ENCODE results near the gene CES3. TPM values are rescaled to one million over a fixed set of nuclear protein-coding genes. Genes with fewer than 3 reads are reported as not detected.
A peak's percentile ranks its signal among the peaks of the same experiment; 100 is the strongest.

CES3 gene
- total and polyA plus RNA-seq, 4 donors = 0.19 to 28.3 (median 12.5) TPM

DNA sequence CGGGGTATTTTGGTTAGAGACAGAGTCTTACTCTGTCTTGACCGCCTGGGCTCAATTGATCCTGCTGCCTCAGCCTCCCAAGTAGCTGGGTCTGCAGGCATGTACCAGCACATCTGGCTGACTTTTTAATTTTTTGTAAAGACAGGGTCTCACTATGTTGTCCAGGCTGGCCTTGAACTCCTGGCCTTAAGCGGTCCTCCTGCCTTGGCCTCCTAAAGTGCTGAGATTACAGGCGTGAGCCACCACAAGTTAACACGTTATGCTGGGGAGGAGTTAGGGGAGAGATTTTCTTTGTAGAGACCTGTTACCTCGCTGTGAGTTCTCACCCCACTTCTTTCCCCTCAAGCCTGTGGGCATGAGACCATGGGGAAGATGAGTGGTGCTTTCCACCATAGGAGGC is 25.5 kb downstream of the CES3 start:
- no peak overlapping the region for H3K9ac ChIP-seq (ENCODE audit: low read depth in 1 of 2, low read length in 2 of 2)
- no peaks in the 10 kb centered on the region for H3K9me3 ChIP-seq (ENCODE audit: control insufficient read depth in 4 of 4, low read length in 3 of 4)
- DNase-seq (ENCODE audit: low spot score) = no peak
- no peaks in the 10 kb centered on the region for H3K27me3 ChIP-seq (ENCODE audit: control insufficient read depth in 4 of 4, insufficient read depth in 4 of 4, low read length in 3 of 4)
- 97% methylated on average over 6 of the region's 6 CpGs for WGBS
- TF ChIP-seq NR2F2 (IDR thresholded peaks at IDR 0.05) = no peak
- no peak overlapping the region for H3K27ac ChIP-seq (ENCODE audit: low read depth in 1 of 2, low read length in 2 of 2)
- no peaks in the 10 kb centered on the region for H3K36me3 ChIP-seq (ENCODE audit: control insufficient read depth in 4 of 4, insufficient read depth in 3 of 4, low read depth in 1 of 4, low read length in 3 of 4)
- no peak overlapping the region for H3K4me3 ChIP-seq (ENCODE audit: low read depth in 1 of 3, low read length in 3 of 3)
- peaks cover 6 to 12% (median 9%) of the 10 kb centered on the region in 4 donors for H3K4me1 ChIP-seq (ENCODE audit: control insufficient read depth in 4 of 4, insufficient read depth in 4 of 4, low read length in 3 of 4)

GRCh38 chr16:66988197-66988788 is 27.2 kb downstream of the CES3 start, which contains the start of gene CES4A:
Gene CES4A, plus strand, starts transcription at chr16:66988589. Its CDS starts 184 bp downstream, at chr16:66988773.
- H3K9ac ChIP-seq (ENCODE audit: low read depth in 1 of 2, low read length in 2 of 2) = no peak within 1 kb of the TSS
- peaks cover 6 to 12% (median 9%) of the 10 kb centered on the region in 4 donors for H3K4me1 ChIP-seq (ENCODE audit: control insufficient read depth in 4 of 4, insufficient read depth in 4 of 4, low read length in 3 of 4)
- H3K36me3 ChIP-seq (ENCODE audit: control insufficient read depth in 4 of 4, insufficient read depth in 3 of 4, low read depth in 1 of 4, low read length in 3 of 4) = no peaks in the 10 kb centered on the region
- no peak for DNase-seq (ENCODE audit: low spot score)
- no peak within 1 kb of the TSS for H3K4me3 ChIP-seq (ENCODE audit: low read depth in 1 of 3, low read length in 3 of 3)
- no peaks in the 10 kb centered on the region for H3K27me3 ChIP-seq (ENCODE audit: control insufficient read depth in 4 of 4, insufficient read depth in 4 of 4, low read length in 3 of 4)
- peak within 1 kb of the TSS; percentile 64 to 77 for H3K27ac ChIP-seq (ENCODE audit: low read depth in 1 of 2, low read length in 2 of 2)
- no peaks in the 10 kb centered on the region for H3K9me3 ChIP-seq (ENCODE audit: control insufficient read depth in 4 of 4, low read length in 3 of 4)
- 39% methylated on average over 11 of the region's 11 CpGs for WGBS
- peak; percentile 72 for TF ChIP-seq SP1 (IDR thresholded peaks at IDR 0.05)
- TF ChIP-seq FOXA2 (IDR thresholded peaks at IDR 0.05) = peak; percentile 36
- TF ChIP-seq FOXA1 (IDR thresholded peaks at IDR 0.05) = no peak
- peak; percentile 82 to 83 for TF ChIP-seq HNF4A (conservative IDR thresholded peaks at IDR 0.05)
- TF ChIP-seq JUND (IDR thresholded peaks at IDR 0.05) = peak; percentile 16 to 59
- no peak for TF ChIP-seq TAF1 (conservative IDR thresholded peaks at IDR 0.05)
- peak; percentile 85 for TF ChIP-seq NR2F2 (IDR thresholded peaks at IDR 0.05)
- no peak for TF ChIP-seq ATF3 (IDR thresholded peaks at IDR 0.05)
- TF ChIP-seq, protein P1, sequence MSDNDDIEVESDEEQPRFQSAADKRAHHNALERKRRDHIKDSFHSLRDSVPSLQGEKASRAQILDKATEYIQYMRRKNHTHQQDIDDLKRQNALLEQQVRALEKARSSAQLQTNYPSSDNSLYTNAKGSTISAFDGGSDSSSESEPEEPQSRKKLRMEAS (IDR thresholded peaks at IDR 0.05) = peak; percentile 98
- TF ChIP-seq, protein P2, sequence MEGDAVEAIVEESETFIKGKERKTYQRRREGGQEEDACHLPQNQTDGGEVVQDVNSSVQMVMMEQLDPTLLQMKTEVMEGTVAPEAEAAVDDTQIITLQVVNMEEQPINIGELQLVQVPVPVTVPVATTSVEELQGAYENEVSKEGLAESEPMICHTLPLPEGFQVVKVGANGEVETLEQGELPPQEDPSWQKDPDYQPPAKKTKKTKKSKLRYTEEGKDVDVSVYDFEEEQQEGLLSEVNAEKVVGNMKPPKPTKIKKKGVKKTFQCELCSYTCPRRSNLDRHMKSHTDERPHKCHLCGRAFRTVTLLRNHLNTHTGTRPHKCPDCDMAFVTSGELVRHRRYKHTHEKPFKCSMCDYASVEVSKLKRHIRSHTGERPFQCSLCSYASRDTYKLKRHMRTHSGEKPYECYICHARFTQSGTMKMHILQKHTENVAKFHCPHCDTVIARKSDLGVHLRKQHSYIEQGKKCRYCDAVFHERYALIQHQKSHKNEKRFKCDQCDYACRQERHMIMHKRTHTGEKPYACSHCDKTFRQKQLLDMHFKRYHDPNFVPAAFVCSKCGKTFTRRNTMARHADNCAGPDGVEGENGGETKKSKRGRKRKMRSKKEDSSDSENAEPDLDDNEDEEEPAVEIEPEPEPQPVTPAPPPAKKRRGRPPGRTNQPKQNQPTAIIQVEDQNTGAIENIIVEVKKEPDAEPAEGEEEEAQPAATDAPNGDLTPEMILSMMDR (IDR thresholded peaks at IDR 0.05; ENCODE audit: low read depth, low read length, missing input control) = no peak
- peak; percentile 69 to 74 for TF ChIP-seq RXRA (IDR thresholded peaks at IDR 0.05)
- TF ChIP-seq YY1 (IDR thresholded peaks at IDR 0.05) = peak; percentile 56
- TF ChIP-seq, protein P3, sequence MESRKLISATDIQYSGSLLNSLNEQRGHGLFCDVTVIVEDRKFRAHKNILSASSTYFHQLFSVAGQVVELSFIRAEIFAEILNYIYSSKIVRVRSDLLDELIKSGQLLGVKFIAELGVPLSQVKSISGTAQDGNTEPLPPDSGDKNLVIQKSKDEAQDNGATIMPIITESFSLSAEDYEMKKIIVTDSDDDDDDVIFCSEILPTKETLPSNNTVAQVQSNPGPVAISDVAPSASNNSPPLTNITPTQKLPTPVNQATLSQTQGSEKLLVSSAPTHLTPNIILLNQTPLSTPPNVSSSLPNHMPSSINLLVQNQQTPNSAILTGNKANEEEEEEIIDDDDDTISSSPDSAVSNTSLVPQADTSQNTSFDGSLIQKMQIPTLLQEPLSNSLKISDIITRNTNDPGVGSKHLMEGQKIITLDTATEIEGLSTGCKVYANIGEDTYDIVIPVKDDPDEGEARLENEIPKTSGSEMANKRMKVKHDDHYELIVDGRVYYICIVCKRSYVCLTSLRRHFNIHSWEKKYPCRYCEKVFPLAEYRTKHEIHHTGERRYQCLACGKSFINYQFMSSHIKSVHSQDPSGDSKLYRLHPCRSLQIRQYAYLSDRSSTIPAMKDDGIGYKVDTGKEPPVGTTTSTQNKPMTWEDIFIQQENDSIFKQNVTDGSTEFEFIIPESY (IDR thresholded peaks at IDR 0.05) = no peak
- TF ChIP-seq HNF4G (IDR thresholded peaks at IDR 0.05) = no peak
- TF ChIP-seq RAD21 (IDR thresholded peaks at IDR 0.05) = peak in 1 of 2 donors; percentile 20
- no peak for TF ChIP-seq GABPA (IDR thresholded peaks at IDR 0.05 in 1 of 2, conservative IDR thresholded peaks at IDR 0.05 in 1 of 2)
- TF ChIP-seq EGR1 (IDR thresholded peaks at IDR 0.05; ENCODE audit: low read depth in 2 of 2) = no peak
- TF ChIP-seq REST (IDR thresholded peaks at IDR 0.05) = peak; percentile 55
